Glomerular endothelial cell (primary cell): ENCODE measurements around the gene TRIM38. TPM values are rescaled to one million over a fixed set of nuclear protein-coding genes. Genes with fewer than 3 reads are reported as not detected.
"Not testable (repeated sequence)": the region's sequence is repeated elsewhere in the genome, so short reads cannot be mapped to it uniquely, and the experiment has no call there.

Experiments used
- DNase-seq: peaks from one replicate; pipeline ENCODE4 v3.0.0-alpha.2; 2011; ENCODE audit warnings: low read depth, low spot score; ENCODE audit errors: extremely low read depth
- total RNA-seq: library from RNA; depleted of rRNA; stranded (reverse); fragments of >200 nt; gene quantifications from 2 replicates; pipeline ENCODE4 v1.2.3, GENCODE V29; 2015

The TRIM38 gene
- total RNA-seq, 1 donor from 2014 or later = 12.3 TPM

DNA sequence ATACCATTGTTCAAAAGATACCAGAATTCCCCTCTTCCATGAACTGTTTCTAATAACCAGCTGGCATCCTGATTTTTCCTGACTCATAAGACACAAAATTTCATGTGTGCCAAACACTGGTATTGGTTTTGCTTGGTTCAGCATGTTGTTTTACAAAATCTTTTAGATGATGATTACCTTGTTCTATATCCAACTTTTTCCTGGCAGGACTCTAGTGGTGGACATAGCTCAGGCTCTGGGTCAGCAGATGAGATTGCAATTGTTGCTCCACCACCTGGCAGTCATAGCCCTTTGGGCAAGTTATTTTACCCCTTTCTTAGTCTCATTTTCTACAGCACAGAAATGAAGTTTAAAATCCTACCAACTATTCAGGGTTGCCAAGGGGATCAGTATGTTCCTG, 6.2 kb downstream of the TRIM38 start:
- no peak for DNase-seq

DNA sequence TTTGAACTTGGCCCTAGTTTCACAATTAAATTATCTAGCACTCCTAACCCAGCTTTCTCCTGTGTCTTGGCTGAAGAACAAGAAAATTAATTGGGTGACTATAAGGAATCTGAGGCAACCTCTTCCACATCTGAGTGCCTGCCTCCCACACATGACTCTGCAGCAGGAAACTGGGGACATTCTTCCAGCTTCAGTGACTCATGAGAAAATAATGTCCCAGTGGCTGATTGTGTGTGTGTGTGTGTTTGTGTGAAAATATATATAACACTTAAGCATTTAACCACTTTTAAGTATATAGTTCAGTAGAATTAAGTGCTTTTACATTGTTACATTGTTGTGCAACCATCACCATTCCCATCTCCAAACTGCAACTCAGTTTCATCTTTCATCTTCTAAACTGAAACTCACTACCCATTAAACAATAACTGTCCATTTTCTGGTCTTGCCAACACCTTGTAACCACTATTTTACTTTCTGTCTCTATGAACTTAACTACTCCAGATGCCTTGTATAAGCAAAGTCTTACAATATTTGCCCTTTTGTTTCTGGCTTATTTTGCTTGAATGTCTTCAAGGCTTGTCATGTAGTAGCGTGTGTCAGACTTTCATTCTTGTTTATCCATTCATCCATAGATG, 8.7 kb downstream of the TRIM38 start:
- DNase-seq = peak; percentile 77

DNA sequence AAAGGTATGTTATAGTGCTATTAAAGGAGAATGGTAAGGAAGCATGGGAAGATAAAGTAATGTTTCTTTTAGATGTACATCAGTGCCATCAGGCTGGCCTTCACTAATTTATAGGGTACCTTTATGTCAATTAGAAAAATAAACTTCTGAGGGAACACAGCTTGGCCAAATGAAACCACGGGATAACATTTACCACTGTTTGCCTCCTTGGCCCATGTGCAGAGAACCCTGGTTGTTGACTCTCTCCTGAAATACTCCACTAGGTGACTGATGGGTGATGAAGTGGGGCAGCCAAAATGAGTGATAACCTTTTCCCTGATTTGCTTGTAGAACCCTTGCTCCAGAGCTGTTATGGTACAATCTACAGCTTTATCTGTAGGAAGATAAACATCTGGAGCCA, 9.5 kb downstream of the TRIM38 start:
- DNase-seq = no peak

DNA sequence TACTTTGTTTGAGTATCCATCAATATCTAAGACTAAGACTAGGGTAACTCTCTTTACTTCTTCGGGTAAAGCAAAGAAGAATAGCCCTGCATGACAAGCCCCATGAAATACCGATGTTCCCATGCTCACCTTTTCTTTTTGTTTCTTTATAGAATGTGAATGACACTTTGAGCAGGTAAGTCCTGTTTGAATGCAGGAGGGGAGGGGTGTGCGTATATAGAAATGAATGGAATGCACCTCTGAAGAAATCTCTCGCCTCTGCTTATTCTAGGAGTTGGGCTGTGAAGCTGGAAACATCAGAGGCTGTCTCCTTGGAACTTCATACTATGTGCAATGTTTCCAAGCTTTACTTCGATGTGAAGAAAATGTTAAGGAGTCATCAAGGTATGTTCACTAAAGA, 10.3 kb downstream of the TRIM38 start:
- DNase-seq = no peak

DNA sequence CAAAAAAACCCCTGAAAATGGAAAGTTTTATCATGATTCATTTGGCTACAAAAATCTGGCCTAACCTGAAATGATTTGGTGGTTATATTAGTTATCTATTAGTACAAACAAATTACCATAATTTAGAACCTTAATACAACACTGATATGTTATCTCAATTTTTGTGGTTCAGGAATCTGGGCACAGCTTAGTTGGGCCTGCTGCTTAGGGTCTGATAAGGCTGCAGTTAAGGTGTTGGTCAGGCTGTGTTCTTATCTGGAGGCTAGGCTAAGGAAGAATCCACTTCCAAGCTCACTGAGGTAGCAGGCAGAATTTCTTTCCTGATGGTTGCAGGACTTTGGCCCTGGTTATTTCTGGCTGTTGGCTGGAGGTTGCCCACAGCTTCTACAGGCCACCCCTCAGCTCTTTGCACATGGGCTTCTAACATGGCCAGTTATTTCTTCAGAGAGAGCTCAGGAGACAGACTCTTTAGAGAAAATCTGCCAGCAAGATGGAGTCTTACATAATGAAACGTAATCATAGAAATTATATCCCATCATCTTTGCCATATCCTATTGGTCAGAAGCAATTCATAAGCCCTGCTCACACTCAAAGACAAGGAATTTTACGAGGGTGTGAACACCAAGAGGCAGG, 11.4 kb downstream of the TRIM38 start:
- no peak for DNase-seq

DNA sequence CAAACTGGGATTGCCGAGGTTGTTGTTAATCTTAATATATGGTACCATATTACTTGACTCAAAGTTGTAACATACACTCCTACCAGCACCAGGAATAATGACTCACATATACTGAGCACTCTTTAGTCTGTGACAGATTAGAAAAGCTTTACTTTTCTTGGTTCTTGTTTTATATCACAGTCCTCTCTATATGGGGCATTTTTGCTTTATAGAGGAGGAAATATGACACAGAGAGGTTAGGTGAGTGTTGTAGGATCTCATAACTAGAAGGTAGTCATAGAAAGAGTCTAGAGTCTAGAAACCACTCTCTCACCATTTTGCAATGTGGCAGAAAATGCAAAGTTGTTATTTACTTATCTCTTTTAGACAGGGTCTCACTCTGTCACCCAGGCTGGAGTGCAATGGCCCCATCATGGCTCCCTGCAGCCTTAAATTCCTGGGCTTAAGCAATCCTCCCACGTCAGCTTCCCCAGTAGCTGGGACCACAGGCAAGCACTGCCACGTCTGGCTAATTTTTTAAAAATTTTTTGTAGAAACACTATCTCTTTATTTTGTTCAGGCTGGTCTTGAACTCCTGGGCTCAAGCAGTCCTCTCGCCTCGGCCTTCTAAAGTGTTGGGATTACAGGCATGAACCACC, 13.4 kb downstream of the TRIM38 start:
- DNase-seq = no peak

DNA sequence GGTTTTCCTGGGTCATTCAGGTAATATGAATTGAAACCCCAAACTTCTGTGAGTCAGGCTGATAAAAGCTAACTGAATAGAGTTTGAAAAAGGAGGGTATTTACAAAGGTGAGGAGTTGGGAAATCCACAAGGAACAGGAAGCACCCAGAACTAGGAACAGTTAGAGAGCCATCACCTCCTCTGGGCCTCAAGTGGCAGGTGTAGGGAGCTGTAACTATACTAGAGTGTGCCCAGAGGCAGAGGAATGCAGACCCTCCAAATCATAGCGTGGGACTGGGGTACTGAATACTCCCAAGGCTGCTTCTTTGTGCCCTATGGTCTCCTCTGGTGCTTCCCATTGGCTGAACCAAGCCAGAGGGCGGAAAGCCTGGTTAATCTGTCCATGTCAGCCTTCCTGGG, 18.3 kb downstream of the TRIM38 start:
- DNase-seq = no peak

DNA sequence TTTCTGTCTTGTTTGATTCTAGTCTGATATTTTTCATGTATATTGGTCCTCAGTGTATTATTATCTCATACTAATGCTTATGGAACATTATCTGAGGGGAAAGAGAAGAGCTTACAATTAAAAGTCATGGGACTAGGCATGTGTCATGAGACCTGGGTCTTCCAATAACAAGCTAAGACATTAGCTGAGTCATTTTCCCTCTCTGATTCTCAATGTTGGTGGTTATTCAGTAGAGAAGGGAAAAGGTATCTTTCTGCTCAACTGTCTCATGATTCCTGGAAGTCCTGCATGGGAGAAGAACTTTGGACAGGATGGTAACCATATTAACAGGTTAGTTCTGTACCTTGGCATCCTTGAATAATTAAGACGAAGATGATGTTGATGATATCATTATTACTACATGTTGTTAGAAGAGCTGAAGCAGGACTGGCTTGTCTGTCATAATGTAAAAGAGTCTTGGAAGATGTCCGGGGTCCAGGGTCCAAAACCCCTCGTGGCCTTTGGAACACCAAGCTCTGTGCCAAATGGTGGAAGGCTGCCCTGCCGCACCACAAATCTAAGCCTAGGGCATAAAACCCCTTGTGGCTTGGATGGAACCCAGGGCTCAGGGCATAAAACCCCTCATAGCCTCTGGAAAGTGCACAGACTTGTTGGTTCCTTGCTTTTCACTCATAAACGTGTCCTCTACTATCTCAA, 19.1 kb downstream of the TRIM38 start:
- no peak for DNase-seq

DNA sequence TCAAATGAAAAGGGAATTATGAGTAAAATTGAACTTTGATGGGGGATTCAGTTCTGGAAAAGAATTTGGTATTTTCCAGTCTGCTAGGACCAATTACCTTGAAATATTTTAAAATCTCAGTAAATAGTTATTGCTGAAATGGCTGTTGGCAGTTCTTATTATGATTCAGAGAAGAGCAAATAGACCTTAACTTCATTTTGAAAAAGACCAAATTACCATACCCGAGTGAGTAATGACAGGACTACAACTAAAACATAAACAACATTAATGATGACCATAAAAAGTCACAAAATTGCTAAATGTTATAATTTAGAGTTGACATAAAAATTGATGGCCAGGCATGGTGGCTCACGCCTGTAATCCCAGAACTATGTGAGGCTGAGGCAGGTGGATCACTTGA, 21.7 kb downstream of the TRIM38 start:
- no peak for DNase-seq

DNA sequence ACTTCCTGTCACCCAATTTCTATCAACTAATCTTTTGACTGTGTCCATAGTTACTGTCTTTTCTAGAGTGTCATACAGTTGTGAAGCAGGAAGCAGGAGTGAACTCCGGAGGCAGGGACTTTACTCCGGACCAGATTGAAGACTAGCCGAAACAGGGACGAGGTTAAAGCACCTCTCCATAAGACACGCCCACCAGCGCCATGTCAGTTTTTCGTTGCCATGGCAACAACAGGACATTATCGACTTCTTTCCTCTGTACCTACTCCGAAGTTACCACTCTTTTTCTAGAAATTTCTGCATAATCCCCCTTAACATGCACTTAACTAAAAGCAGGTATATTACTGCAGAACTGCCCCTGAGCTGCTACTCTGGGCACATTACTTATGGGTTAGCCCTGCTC, 25.2 kb downstream of the TRIM38 start:
- no peak for DNase-seq

DNA sequence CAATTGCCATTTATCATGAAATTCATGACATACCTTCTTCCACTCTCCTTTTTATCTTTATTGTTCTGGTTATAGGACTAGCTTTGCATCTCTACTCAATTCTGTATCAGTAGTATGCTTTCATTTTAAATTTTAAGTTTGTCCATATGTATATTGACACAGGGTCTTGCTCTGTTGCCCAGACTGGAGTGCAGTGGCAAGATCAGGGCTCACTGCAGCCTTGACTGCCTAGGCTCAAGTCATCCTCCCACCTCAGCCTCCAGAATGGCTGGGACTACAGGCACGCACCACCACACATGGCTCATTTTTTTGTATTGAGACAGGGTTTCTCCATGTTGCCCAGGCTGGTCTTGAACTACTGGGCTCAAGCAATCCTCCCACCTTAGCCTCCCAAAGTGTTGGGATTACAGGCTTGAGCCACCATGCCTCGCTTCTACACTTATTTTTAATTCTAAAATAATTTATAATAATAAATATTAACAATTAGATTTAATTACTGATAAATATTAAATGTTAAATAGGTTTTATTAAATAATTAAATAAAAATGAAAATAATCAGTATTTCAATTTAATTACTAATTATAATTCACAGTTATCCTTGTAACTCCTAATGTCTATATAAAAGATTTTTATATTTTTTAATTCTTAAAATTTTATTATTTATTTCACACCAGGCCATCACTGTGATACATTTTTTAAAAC, 27.7 kb downstream of the TRIM38 start:
- DNase-seq = no peak

DNA sequence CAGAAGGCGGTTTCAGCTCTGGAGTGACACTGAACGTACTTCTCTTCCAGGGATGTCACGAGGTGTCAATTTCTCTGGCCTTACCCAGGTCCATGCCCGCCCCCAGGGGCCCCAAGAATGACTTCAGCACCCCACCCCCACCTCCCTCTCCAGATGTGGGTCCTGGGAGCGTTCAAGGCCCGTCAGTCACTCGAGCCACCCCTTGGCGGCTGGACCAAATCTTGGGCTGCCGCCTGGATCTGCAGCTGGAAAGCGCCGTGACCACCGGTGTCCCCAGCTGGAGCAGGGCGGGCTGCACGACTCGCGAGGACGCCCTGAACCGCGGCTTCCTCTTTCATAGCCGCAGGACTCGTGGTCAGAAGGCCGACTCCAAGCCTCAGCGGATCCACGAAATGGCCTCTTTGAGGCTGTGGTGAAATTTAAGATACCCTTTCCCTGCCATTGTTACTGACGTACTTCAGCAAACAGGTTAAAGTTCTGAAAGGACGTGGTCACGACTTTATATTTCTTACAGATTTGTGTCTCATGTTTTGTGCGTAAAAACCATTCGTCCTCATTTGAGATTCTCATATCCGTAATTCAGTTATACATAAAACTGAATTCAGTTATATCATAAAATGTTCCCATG, 29.3 kb downstream of the TRIM38 start:
- peak; percentile 36 for DNase-seq

DNA sequence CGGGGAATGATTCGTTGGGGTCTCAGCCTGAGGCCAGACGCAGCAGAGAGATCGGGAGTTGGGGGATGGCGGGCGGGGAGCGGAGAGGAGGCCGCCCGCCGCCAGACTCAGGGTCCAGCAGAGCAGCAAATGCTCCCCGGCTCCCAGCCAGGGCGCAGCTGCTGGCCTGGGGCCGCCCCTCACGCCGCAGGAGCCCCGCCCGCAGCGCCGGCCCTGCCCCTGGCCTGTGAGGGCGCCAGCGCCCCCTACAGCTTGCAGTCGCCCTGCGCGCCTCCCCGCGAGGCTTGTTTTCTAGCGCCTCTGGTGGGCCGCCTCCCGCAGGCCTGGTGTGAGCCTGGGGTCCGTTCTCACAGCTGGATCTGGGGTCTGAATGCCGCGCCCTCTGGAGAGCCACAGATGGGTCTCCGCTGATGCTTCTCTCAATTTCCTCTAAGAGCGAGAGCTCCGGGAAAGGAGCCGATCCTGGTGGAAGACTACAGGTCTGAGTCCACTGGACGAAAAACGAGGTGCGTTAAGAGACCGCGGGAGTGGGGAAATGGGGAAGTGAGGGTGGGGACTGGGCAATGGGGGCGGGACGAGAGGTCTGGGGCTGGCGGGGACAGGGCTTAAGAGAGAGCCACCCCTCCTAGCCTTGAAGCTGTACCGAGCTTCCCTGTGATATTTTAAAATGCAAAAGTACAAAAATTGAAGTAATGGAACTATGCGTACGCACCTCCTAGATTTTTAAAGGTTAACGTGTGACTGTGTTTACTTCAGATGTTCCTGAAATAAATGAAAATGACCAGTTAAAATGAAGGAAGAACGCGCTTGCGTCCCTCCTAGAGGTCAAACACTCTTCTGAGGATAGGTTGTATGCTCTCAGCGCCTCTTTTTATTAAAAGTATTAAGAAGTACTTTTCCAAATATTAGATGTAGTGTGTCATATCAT, 30.1 kb downstream of the TRIM38 start:
- peak; percentile 51 for DNase-seq

DNA sequence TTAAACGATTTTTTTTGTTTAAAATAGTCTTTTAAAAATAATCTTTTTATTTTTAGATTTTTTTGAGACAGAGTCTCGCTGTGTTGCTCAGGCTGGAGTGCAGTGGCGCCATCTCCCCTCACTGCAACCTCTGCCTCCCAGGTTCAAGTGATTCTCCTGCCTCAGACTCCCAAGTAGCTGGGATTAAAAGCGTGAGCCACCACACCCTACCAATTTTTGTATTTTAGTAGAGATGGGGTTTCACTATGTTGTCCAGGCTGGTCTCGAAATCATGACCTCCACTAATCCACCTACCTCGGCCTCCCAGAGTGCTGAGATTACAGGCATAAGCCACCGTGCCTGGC, 30.7 kb downstream of the TRIM38 start:
- DNase-seq = not testable (repeated sequence)

DNA sequence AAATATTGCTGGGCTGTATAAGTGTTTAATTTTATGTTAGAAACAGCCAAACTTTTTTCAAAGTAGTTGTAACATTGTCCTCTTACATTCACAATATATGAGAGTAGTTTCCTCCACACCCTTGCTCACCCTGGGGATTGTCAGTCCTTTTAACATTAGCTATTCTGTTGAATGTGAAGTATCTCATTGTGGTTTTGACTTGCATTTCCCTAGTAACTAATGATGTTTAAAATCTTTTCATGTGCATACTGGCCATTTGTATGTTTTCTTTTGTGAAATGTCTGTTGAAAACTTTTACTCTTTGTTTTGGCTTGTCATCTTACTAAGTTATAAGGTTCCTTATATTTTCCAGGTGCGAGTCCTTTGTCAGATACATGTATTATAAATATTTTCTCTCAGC, 32.9 kb downstream of the TRIM38 start:
- DNase-seq = no peak

DNA sequence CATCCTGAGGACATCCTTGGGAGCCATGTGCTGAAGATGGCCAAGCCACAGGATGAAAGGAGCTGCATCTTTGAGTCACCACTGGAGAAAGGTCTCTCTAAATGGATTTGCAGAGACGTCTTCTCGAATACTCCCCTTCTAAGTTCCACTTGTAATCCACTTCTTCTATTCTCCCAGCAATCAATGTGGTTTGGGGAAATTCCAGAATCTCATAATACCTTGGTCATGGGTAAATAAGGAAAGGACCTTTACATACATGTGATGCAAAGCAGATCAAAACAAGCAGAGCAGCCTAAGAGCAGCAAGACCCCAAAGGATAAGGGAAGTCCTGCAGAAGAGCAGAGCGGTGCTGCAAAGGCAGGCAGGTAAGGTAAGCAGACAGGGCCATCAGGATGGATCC, 35.3 kb downstream of the TRIM38 start:
- DNase-seq = no peak

DNA sequence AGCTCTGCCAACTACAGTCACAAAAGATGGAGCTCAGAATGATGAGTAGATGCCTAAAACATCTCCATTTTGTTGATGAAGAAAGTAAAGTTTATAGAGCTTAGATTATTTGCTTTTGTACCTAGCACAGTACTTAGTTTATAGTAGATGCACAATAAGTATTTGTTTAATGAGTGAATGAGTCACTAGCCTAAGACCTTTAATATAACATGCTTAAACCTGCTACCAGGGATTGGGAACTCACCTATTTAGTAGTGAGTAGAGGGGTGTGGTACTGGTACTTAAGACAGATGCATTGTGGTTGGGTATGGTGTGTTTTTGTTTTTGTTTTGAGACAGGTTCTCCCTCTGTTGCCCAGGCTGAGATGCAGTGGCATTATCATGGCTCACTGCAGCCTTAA, 35.8 kb downstream of the TRIM38 start:
- DNase-seq = no peak

DNA sequence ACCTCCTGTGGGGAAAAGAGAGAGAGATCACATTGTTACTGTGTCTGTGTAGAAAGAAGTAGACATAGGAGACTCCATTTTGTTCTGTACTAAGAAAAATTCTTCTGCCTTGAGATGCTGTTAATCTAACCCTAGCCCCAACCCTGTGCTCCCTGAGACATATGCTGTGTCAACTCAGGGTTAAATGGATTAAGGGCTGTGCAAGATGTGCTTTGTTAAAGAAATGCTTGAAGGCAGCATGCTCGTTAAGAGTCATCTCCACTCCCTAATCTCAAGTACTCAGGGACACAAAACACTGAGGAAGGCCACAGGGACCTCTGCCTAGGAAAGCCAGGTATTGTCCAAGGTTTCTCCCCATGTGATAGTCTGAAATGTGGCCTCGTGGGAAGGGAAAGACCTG, 36.6 kb downstream of the TRIM38 start:
- DNase-seq = not testable (repeated sequence)

DNA sequence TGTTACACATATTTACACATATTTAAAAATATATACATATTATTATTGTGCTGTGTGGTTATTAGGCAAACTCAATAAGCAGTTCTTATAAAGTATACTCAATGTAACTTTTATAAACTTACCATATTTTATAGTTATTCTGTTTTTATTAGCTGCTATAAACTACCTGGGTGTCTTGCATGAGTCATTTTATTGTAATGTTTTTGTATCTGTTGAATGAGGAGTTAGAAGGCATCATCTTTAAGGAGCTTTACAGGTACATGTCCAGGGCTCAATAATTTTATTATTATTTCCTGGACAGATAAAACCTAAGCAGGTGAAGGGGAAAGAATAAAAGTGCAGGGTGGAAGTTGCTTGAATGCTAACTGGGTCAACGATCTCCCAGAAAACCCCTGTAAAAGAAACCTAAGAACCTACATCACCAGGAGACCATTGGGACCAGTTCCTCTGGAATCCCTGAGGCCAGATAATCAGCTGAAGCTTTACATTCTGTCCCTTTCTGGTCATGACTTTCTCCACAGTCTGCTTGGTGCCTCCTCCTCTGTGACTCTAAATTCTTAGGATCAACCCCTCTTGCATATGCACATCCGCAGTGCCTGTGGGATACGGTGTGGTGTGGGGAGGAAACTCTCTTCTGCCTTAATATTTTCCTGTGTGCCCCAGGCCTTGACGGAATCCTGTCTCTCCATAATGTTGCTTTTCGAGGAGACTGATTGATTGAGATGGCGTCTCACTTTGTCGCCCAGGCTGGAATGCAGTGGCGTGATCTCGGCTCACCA, 38.0 kb downstream of the TRIM38 start:
- DNase-seq = no peak
